Measurements from ENCODE around the gene CROT. TPM values are rescaled to one million over a fixed set of nuclear protein-coding genes. Genes with fewer than 3 reads are reported as not detected.

The CROT gene
- total RNA-seq, 2 donors from 2014 or later: 9.2 to 9.3 TPM

DNA sequence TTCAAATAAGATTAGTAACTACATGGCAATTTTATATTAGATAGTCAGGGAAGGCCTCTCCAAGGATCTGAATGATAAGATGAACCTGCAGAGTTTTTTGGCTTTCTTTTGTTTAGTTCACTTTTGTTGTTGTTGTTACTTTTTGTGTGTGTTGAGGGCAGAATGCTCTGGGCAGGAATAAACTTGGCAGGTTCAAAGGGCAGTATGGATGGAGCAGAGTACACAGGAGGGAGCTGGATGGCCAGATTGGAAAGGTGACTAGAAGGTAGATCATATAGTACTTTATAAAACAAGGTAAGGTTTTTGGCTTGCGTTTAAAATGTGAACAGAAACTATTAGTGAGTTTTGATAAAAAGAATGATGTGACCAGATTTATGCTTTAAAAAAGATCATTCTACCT is 17.9 kb downstream of the CROT start:
- Mint-ChIP-seq H3K36me3 (ENCODE audit: low read depth) (peaks cover 37% of the 10 kb centered on the region), H3K9me3 (no peaks in the 10 kb centered on the region), H3K27ac (no peak overlapping the region), H3K4me1 (no peaks in the 10 kb centered on the region), H3K4me3 (no peak overlapping the region), H3K27me3 (no peaks in the 10 kb centered on the region)
- no peak for ATAC-seq (replicated peaks)

- Mint-ChIP-seq H3K36me3 (ENCODE audit: low read depth) (peaks cover 31% of the 10 kb centered on the region), H3K27me3 (no peaks in the 10 kb centered on the region), H3K9me3 (no peaks in the 10 kb centered on the region), H3K27ac (no peak overlapping the region), H3K4me1 (no peaks in the 10 kb centered on the region), H3K4me3 (no peak overlapping the region)
- ATAC-seq (replicated peaks): no peak
These were observed 18.8 kb downstream of the CROT start for GRCh38 chr7:87364246-87364645.

DNA sequence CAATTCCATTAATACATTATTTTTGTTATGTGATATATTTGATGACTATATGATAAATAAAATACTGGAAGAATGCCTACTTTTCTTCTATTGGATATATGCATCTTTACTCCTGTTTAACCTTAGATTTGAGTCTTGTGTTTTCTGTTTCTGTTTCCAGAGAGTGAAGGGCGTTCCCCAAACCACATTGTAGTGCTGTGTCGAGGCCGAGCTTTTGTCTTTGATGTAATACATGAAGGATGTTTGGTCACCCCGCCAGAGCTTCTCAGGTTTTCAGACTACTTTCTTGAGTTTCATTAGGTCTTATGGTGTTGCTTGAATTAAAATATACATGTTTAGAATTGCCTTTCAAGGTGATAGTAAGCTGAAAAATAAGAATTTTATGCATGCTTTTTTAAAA is 23.8 kb downstream of the CROT start:
- H3K9me3 Mint-ChIP-seq: no peaks in the 10 kb centered on the region
- no peaks in the 10 kb centered on the region for H3K27me3 Mint-ChIP-seq
- peaks cover 6% of the 10 kb centered on the region for H3K36me3 Mint-ChIP-seq (ENCODE audit: low read depth)
- peak; percentile 79 for ATAC-seq (replicated peaks)
- H3K27ac Mint-ChIP-seq: no peak overlapping the region
- no peak overlapping the region for H3K4me3 Mint-ChIP-seq
- no peaks in the 10 kb centered on the region for H3K4me1 Mint-ChIP-seq

- peaks cover 11% of the 10 kb centered on the region for H3K36me3 Mint-ChIP-seq (ENCODE audit: low read depth)
- H3K4me3 Mint-ChIP-seq: no peak overlapping the region
- H3K4me1 Mint-ChIP-seq: no peaks in the 10 kb centered on the region
- H3K27me3 Mint-ChIP-seq: no peaks in the 10 kb centered on the region
- ATAC-seq (replicated peaks): no peak
- no peaks in the 10 kb centered on the region for H3K9me3 Mint-ChIP-seq
- H3K27ac Mint-ChIP-seq: no peak overlapping the region
These were observed 25.3 kb downstream of the CROT start for GRCh38 chr7:87370660-87371180.

DNA sequence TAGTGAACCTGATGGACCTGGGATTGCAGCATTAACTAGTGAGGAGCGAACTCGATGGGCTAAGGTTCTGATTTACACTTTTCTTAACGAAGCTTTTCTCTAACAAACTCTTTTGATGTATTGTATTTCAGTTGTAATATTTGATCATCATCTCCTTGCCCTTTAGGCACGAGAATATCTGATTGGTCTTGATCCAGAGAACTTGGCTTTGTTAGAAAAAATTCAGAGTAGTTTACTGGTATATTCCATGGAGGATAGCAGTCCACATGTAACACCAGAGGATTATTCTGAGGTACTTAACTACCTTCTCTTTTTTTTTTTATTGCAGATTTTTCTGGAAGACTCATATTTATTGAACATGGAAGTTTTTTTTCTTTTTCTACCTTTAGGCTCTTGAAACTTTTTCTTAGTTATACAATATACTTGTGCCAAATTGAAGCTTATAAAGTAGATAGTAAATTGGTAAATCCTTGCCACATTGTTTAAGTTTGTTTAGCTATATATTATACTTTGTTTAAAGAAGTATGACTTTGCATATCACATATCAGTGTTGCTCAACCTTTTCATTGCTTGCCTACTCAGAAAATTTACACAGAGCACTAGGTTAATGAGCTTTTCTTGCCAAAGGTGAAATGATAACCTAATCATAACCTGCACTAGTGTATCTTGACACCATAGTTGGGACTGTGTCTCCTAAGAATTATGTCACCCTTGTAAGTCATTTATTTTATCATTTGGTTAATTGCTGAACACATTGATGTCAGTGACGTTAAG is 30.4 kb downstream of the CROT start:
- Mint-ChIP-seq H3K4me3 (no peak overlapping the region), H3K36me3 (ENCODE audit: low read depth) (peaks cover 25% of the 10 kb centered on the region), H3K27ac (no peak overlapping the region), H3K4me1 (no peaks in the 10 kb centered on the region), H3K9me3 (no peaks in the 10 kb centered on the region), H3K27me3 (no peaks in the 10 kb centered on the region)
- ATAC-seq (replicated peaks): no peak

DNA sequence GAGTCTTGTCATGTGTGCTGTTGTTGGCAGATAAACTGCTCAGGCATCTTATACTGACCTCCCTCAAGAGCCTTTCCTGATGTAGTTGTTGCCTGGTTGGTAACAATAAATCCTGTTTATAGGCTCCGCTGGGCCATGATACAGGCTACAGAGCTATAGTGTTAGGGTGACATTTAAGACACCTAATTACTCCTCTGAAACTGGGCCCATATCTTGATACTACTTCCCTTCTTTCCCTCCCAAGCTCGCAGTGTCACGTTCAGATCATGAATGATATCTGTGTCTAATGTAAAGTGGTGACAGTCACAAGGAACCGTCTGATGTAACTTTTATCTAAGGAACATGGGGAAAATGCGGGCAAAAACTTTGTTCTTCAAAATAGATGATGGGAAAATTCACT is 35.4 kb downstream of the CROT start:
- Mint-ChIP-seq H3K36me3 (ENCODE audit: low read depth) (peaks cover 60% of the 10 kb centered on the region), H3K27me3 (no peaks in the 10 kb centered on the region), H3K4me3 (no peak overlapping the region), H3K9me3 (no peaks in the 10 kb centered on the region), H3K27ac (no peak overlapping the region), H3K4me1 (no peaks in the 10 kb centered on the region)
- no peak for ATAC-seq (replicated peaks)

DNA sequence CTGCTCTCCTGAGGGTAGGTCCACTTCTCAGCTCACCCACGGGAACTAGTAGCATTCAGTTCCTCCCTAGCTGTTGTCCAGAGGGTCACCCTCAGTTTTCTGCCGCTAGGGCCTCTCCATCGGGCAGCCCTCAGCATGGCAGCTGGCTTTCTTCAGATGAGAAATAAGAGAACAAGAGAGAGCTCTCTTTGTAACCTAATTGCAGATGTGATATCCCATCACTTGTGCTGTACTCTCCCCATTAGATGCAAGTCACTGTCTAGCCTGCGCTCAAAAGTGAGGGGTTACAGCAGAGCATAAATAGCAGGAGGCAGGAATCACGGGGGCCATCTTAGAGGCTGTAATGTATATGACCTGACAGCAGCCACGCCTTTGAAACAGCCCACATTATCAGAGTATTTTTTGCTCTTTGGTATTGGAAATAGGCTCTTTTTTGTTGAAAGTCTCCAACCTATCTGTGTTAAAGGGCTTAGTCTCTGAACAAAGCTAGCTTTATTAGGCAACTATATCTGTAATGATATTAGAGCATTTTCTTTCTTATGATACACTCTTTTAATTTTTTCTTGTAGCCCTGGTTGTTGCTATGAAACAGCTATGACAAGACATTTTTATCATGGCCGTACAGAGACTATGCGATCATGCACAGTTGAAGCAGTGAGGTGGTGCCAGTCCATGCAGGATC is 45.7 kb downstream of the CROT start:
- Mint-ChIP-seq H3K9me3 (peaks cover 3% of the 10 kb centered on the region), H3K27ac (no peak overlapping the region), H3K4me1 (no peaks in the 10 kb centered on the region), H3K36me3 (ENCODE audit: low read depth) (peaks cover 65% of the 10 kb centered on the region), H3K4me3 (no peak overlapping the region), H3K27me3 (no peaks in the 10 kb centered on the region)
- ATAC-seq (replicated peaks): no peak

- no peak overlapping the region for H3K27ac Mint-ChIP-seq
- no peak overlapping the region for H3K4me3 Mint-ChIP-seq
- H3K27me3 Mint-ChIP-seq: no peaks in the 10 kb centered on the region
- peaks cover 46% of the 10 kb centered on the region for H3K36me3 Mint-ChIP-seq (ENCODE audit: low read depth)
- no peak for ATAC-seq (replicated peaks)
- H3K9me3 Mint-ChIP-seq: no peaks in the 10 kb centered on the region
- H3K4me1 Mint-ChIP-seq: no peaks in the 10 kb centered on the region
These were observed 50.1 kb downstream of the CROT start for GRCh38 chr7:87395442-87396020.

- H3K27ac Mint-ChIP-seq: no peak overlapping the region
- ATAC-seq (replicated peaks): no peak
- no peak overlapping the region for H3K4me3 Mint-ChIP-seq
- peaks cover 27% of the 10 kb centered on the region for H3K36me3 Mint-ChIP-seq (ENCODE audit: low read depth)
- no peaks in the 10 kb centered on the region for H3K27me3 Mint-ChIP-seq
- H3K4me1 Mint-ChIP-seq: no peaks in the 10 kb centered on the region
- H3K9me3 Mint-ChIP-seq: no peaks in the 10 kb centered on the region
These were observed 53.0 kb downstream of the CROT start for GRCh38 chr7:87398446-87398845.

DNA sequence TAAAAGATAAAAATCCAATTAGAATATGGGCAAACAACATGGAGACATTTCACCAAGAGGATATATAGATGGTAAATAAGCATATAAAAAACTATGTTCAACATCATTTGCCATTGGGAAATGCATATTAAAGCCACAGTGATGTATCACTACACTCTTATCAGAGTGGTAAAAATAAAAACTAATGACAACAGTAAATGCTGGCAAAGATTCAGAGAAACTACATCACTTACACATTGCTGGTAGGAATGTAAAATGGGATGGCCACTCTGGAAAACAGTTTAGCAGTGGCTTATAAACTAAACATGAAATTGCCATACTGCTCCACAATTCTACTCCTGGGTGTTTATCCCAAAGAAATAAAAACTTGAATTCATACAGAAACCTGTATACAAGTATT is 59.2 kb downstream of the CROT start:
- Mint-ChIP-seq H3K27ac (no peak overlapping the region), H3K9me3 (no peaks in the 10 kb centered on the region), H3K4me1 (no peaks in the 10 kb centered on the region), H3K4me3 (no peak overlapping the region), H3K27me3 (no peaks in the 10 kb centered on the region), H3K36me3 (ENCODE audit: low read depth) (no peaks in the 10 kb centered on the region)
- ATAC-seq (replicated peaks): no peak

DNA sequence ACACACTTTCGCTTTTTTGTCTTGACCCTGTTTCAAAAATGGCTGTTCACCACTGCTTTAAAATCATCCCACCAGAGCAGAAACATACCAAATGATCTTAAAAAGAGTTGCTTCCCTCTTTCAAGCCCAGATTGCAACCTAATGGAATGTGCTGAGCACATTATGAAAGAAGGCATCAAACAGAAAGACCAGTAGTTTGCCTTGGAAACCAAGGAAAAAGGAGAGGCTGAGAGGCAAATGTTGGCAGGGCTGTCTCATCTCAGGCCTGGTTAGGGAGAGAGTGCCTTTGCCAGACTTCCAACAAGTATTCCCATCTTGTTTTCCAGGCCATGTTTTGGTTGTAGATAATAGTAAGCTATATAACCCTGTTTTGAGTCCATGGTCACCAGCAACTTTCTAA is 65.7 kb downstream of the CROT start:
- H3K36me3 Mint-ChIP-seq (ENCODE audit: low read depth): no peaks in the 10 kb centered on the region
- no peak overlapping the region for H3K27ac Mint-ChIP-seq
- no peaks in the 10 kb centered on the region for H3K4me1 Mint-ChIP-seq
- no peaks in the 10 kb centered on the region for H3K9me3 Mint-ChIP-seq
- H3K4me3 Mint-ChIP-seq: no peak overlapping the region
- no peaks in the 10 kb centered on the region for H3K27me3 Mint-ChIP-seq
- ATAC-seq (replicated peaks): no peak

DNA sequence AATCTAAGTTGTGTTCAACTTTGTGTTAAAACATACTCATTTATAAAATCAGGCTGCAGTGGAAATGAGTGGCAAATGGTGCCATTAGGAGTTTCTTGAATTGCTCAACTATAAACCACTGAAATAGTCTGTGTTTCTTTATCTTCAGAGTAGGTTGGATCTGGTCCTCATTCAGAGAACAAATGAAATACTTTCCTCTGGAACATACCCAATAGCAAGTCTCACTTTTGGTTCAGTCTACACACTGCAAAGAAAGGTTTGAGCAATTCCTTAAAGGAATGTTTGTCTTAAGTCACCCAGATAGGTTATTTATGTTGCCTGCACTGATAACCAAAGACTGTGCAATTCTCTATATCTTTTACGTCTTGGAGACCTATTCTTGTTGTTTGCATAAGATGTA is 67.6 kb downstream of the CROT start:
- no peak overlapping the region for H3K27ac Mint-ChIP-seq
- H3K4me1 Mint-ChIP-seq: no peaks in the 10 kb centered on the region
- H3K9me3 Mint-ChIP-seq: no peaks in the 10 kb centered on the region
- no peaks in the 10 kb centered on the region for H3K27me3 Mint-ChIP-seq
- H3K4me3 Mint-ChIP-seq: no peak overlapping the region
- no peaks in the 10 kb centered on the region for H3K36me3 Mint-ChIP-seq (ENCODE audit: low read depth)
- ATAC-seq (replicated peaks): no peak

- H3K9me3 Mint-ChIP-seq: no peaks in the 10 kb centered on the region
- no peaks in the 10 kb centered on the region for H3K4me1 Mint-ChIP-seq
- no peaks in the 10 kb centered on the region for H3K36me3 Mint-ChIP-seq (ENCODE audit: low read depth)
- no peaks in the 10 kb centered on the region for H3K27me3 Mint-ChIP-seq
- peak; percentile 26 for ATAC-seq (replicated peaks)
- no peak overlapping the region for H3K4me3 Mint-ChIP-seq
- no peak overlapping the region for H3K27ac Mint-ChIP-seq
These were observed 68.7 kb downstream of the CROT start for GRCh38 chr7:87413951-87414793.

GRCh38 chr7:87414794-87415188 is 69.3 kb downstream of the CROT start:
- no peak for ATAC-seq (replicated peaks)
- no peak overlapping the region for H3K4me3 Mint-ChIP-seq

More at GRCh38 chr7:87414794-87415188, 69.3 kb downstream of the CROT start:
- H3K27me3 Mint-ChIP-seq: no peaks in the 10 kb centered on the region
- H3K9me3 Mint-ChIP-seq: no peaks in the 10 kb centered on the region
- no peaks in the 10 kb centered on the region for H3K36me3 Mint-ChIP-seq (ENCODE audit: low read depth)
- no peaks in the 10 kb centered on the region for H3K4me1 Mint-ChIP-seq
- no peak overlapping the region for H3K27ac Mint-ChIP-seq
